ENCODE results near the gene CEP170B. TPM values are rescaled to one million over a fixed set of nuclear protein-coding genes. Genes with fewer than 3 reads are reported as not detected.
"Not testable (repeated sequence)": the region's sequence is repeated elsewhere in the genome, so short reads cannot be mapped to it uniquely, and the experiment has no call there.

CEP170B gene
- polyA plus RNA-seq, 4 donors: 24.9 to 33.9 (median 31.1) TPM

- H3K4me1 ChIP-seq (ENCODE audit: control insufficient read depth in 3 of 3, insufficient read depth in 2 of 3, low read depth in 1 of 3, low read length in 2 of 3); H3K4me3 ChIP-seq (ENCODE audit: low read depth in 1 of 3, low read length in 3 of 3); H3K9me3 ChIP-seq (ENCODE audit: control insufficient read depth in 2 of 2, insufficient read depth in 1 of 2, low read depth in 1 of 2, low read length in 1 of 2); H3K36me3 ChIP-seq (ENCODE audit: control insufficient read depth in 3 of 3, insufficient read depth in 2 of 3, low read depth in 1 of 3, low read length in 3 of 3); FAIRE-seq; DNase-seq; H3K27ac ChIP-seq (ENCODE audit: low read depth in 1 of 3, low read length in 2 of 3): not testable (repeated sequence)
- 86 to 91% (median 90%) methylated on average over 29 of the region's 29 CpGs for WGBS, 3 donors
- peaks cover 0 to 17% (median 0%) of the 10 kb centered on the region in 3 donors for H3K27me3 ChIP-seq (ENCODE audit: control insufficient read depth in 3 of 3, insufficient read depth in 3 of 3, low read length in 3 of 3)
Observed at GRCh38 chr14:104943216-104944015, 78.3 kb downstream of the CEP170B start.

- not testable (repeated sequence) for H3K4me1 ChIP-seq (ENCODE audit: control insufficient read depth in 3 of 3, insufficient read depth in 2 of 3, low read depth in 1 of 3, low read length in 2 of 3); H3K4me3 ChIP-seq (ENCODE audit: low read depth in 1 of 3, low read length in 3 of 3); DNase-seq; H3K36me3 ChIP-seq (ENCODE audit: control insufficient read depth in 3 of 3, insufficient read depth in 2 of 3, low read depth in 1 of 3, low read length in 3 of 3); H3K27ac ChIP-seq (ENCODE audit: low read depth in 1 of 3, low read length in 2 of 3); FAIRE-seq; H3K9me3 ChIP-seq (ENCODE audit: control insufficient read depth in 2 of 2, insufficient read depth in 1 of 2, low read depth in 1 of 2, low read length in 1 of 2)
- peaks cover 0 to 11% (median 0%) of the 10 kb centered on the region in 3 donors for H3K27me3 ChIP-seq (ENCODE audit: control insufficient read depth in 3 of 3, insufficient read depth in 3 of 3, low read length in 3 of 3)
- 76 to 91% (median 87%) methylated on average over 6 of the region's 6 CpGs for WGBS, 3 donors
Observed at GRCh38 chr14:104944016-104944308, 78.9 kb downstream of the CEP170B start.

- H3K27me3 ChIP-seq (ENCODE audit: control insufficient read depth in 3 of 3, insufficient read depth in 3 of 3, low read length in 3 of 3); H3K27ac ChIP-seq (ENCODE audit: low read depth in 1 of 3, low read length in 2 of 3); FAIRE-seq; H3K9me3 ChIP-seq (ENCODE audit: control insufficient read depth in 2 of 2, insufficient read depth in 1 of 2, low read depth in 1 of 2, low read length in 1 of 2); H3K4me3 ChIP-seq (ENCODE audit: low read depth in 1 of 3, low read length in 3 of 3); DNase-seq; H3K36me3 ChIP-seq (ENCODE audit: control insufficient read depth in 3 of 3, insufficient read depth in 2 of 3, low read depth in 1 of 3, low read length in 3 of 3); H3K4me1 ChIP-seq (ENCODE audit: control insufficient read depth in 3 of 3, insufficient read depth in 2 of 3, low read depth in 1 of 3, low read length in 2 of 3): not testable (repeated sequence)
- 85 to 94% (median 90%) methylated on average over 28 to 29 of the region's 29 CpGs for WGBS, 3 donors
Observed at GRCh38 chr14:104944436-104945205, 79.6 kb downstream of the CEP170B start.

GRCh38 chr14:104945266-104945665, 80.2 kb downstream of the CEP170B start:
- not testable (repeated sequence) for H3K9me3 ChIP-seq (ENCODE audit: control insufficient read depth in 2 of 2, insufficient read depth in 1 of 2, low read depth in 1 of 2, low read length in 1 of 2); H3K27me3 ChIP-seq (ENCODE audit: control insufficient read depth in 3 of 3, insufficient read depth in 3 of 3, low read length in 3 of 3); H3K36me3 ChIP-seq (ENCODE audit: control insufficient read depth in 3 of 3, insufficient read depth in 2 of 3, low read depth in 1 of 3, low read length in 3 of 3); H3K27ac ChIP-seq (ENCODE audit: low read depth in 1 of 3, low read length in 2 of 3); DNase-seq; FAIRE-seq; H3K4me1 ChIP-seq (ENCODE audit: control insufficient read depth in 3 of 3, insufficient read depth in 2 of 3, low read depth in 1 of 3, low read length in 2 of 3); H3K4me3 ChIP-seq (ENCODE audit: low read depth in 1 of 3, low read length in 3 of 3)
- WGBS, 3 donors: 91 to 96% (median 92%) methylated on average over 17 to 20 of the region's 20 CpGs

Other genes starting within 250 kb of the CEP170B start
- 100 to 1,000 TPM in 2 of 4 donors, 10 to 100 TPM in 2; 62.6 to 364 (median 197) TPM for gene INF2, start 175.7 kb upstream of the CEP170B start, polyA plus RNA-seq
- gene ADSS1, start 141.0 kb upstream of the CEP170B start, polyA plus RNA-seq: 10 to 100 TPM in 1 of 4 donors, 1 to 10 TPM in 3; 3.6 to 12.7 (median 6.3) TPM
- 100 to 1,000 TPM in 3 of 4 donors, 10 to 100 TPM in 1; 91.9 to 269 (median 140) TPM for gene SIVA1, start 112.1 kb upstream of the CEP170B start, polyA plus RNA-seq
- 10 to 100 TPM; 72.4 to 95.9 (median 82.7) TPM for gene AKT1, start 69.5 kb upstream of the CEP170B start, polyA plus RNA-seq
- 1 to 10 TPM; 2.7 to 6.6 (median 5.4) TPM for gene ZBTB42, start 64.2 kb upstream of the CEP170B start, polyA plus RNA-seq
- 10 to 100 TPM in 1 of 4 donors, 1 to 10 TPM in 1, under 1 TPM in 1, not detected in 1; 0.42 to 12.4 (median 1.4) TPM for gene PLD4, start 59.6 kb downstream of the CEP170B start, polyA plus RNA-seq
- gene AHNAK2, start 113.1 kb downstream of the CEP170B start, polyA plus RNA-seq: 1 to 10 TPM in 1 of 4 donors, under 1 TPM in 3; under 0.01 to 6.3 (median 0.17) TPM
- gene CLBA1, start 120.5 kb downstream of the CEP170B start, polyA plus RNA-seq: 1 to 10 TPM in 3 of 4 donors, under 1 TPM in 1; 0.89 to 6.8 (median 3.2) TPM
- gene CDCA4, start 155.8 kb downstream of the CEP170B start, polyA plus RNA-seq: 10 to 100 TPM in 2 of 4 donors, 1 to 10 TPM in 2; 2.7 to 11.3 (median 6.9) TPM
- 1 to 10 TPM in 2 of 4 donors, under 1 TPM in 1, not detected in 1; 0.81 to 1.4 (median 1.1) TPM for gene GPR132, start 200.2 kb downstream of the CEP170B start, polyA plus RNA-seq